HEK293 (cell line): ENCODE results near the gene USP44.
A peak's percentile ranks its signal among the peaks of the same experiment; 100 is the strongest.

Experiments used
- ATF2 ChIP-seq: fragments of 450-650 bp; formaldehyde crosslinking; IDR thresholded peaks from 2 replicates; pipeline ENCODE4 v1.5.1; 2016; ENCODE audit warnings: missing biosample characterization, missing genetic modification characterization, low read depth
- CTCF ChIP-seq: fragments of 450-650 bp; formaldehyde crosslinking; IDR thresholded peaks from 2 replicates; pipeline ENCODE4 v1.5.1; 2016; ENCODE audit warnings: missing biosample characterization, missing genetic modification characterization
- PRDM4 ChIP-seq: fragments of 450-650 bp; formaldehyde crosslinking; IDR thresholded peaks from 2 replicates; pipeline ENCODE4 v1.5.1; 2017; ENCODE audit warnings: missing biosample characterization, missing genetic modification characterization
- TCF7L2 ChIP-seq: IDR thresholded peaks from 2 replicates; pipeline ENCODE4 v1.6.1; 2011; ENCODE audit warnings: low read depth, mild to moderate bottlenecking, inconsistent platforms, low read length, moderate library complexity, borderline replicate concordance
- YY1 ChIP-seq: fragments of 450-650 bp; formaldehyde crosslinking; IDR thresholded peaks from 2 replicates; pipeline ENCODE4 v1.5.1; 2018; ENCODE audit warnings: missing biosample characterization, missing genetic modification characterization
- ZNF639 ChIP-seq: fragments of 450-650 bp; formaldehyde crosslinking; IDR thresholded peaks from 2 replicates; pipeline ENCODE4 v1.5.1; 2016; ENCODE audit warnings: missing biosample characterization, missing genetic modification characterization
- ZNF747 ChIP-seq: fragments of 450-650 bp; formaldehyde crosslinking; IDR thresholded peaks from 2 replicates; pipeline ENCODE4 v1.5.1; 2016; ENCODE audit warnings: missing biosample characterization, missing genetic modification characterization

DNA sequence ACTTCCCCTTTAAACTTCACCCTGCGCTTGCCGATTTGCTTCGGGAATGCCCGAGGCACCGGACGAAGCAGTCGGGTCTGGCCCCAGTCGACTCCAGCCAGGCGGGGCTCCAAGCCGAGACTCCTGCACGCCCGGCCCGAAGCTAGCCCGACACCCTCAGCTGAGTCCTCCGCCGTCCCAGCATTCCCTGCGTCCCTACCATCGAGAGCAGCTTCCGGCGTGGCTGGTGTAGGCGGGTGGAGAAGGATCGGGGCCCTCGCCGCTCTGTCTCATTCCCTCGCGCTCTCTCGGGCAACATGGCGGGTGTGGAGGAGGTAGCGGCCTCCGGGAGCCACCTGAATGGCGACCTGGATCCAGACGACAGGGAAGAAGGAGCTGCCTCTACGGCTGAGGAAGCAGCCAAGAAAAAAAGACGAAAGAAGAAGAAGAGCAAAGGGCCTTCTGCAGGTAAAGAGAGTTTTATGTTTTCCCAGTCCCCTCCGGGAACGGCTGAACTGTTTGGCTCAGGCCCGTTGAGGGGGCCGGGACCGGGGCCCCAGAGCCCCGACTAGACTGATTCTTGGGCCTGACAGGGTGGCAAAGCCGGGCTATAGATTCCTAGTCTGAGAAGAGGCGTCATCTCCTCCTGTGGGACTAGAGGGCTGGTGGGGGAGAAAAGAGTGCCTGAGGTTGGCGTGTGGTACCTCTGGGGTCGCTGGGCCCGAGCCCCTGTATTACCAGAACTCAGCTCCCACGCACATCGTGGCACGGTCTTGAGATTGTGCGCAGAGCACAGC, 77.2 kb downstream of the USP44 start, which contains the start of gene METAP2:
- TF ChIP-seq CTCF: no peak
- no peak for TF ChIP-seq TCF7L2
- peak; percentile 95 for TF ChIP-seq YY1 (tag by site-specific recombination)
- TF ChIP-seq ZNF639 (tag by site-specific recombination): peak; percentile 58
- TF ChIP-seq PRDM4 (tag by site-specific recombination): 0 out of 2 replicates have a peak, but pooled peaks have one; percentile 33
- no peak for TF ChIP-seq ZNF747 (tag by site-specific recombination)
- TF ChIP-seq ATF2 (tag by site-specific recombination): no peak
